Measurements from ENCODE around the gene ACKR3.

- TF ChIP-seq, protein P1, sequence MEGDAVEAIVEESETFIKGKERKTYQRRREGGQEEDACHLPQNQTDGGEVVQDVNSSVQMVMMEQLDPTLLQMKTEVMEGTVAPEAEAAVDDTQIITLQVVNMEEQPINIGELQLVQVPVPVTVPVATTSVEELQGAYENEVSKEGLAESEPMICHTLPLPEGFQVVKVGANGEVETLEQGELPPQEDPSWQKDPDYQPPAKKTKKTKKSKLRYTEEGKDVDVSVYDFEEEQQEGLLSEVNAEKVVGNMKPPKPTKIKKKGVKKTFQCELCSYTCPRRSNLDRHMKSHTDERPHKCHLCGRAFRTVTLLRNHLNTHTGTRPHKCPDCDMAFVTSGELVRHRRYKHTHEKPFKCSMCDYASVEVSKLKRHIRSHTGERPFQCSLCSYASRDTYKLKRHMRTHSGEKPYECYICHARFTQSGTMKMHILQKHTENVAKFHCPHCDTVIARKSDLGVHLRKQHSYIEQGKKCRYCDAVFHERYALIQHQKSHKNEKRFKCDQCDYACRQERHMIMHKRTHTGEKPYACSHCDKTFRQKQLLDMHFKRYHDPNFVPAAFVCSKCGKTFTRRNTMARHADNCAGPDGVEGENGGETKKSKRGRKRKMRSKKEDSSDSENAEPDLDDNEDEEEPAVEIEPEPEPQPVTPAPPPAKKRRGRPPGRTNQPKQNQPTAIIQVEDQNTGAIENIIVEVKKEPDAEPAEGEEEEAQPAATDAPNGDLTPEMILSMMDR (conservative IDR thresholded peaks at IDR 0.05; ENCODE audit: low read depth, low read length) = no peak
- TF ChIP-seq SMC3 (IDR thresholded peaks at IDR 0.05; ENCODE audit: low read depth, low read length) (no peak), POLR2A (IDR thresholded peaks at IDR 0.05; ENCODE audit: low read depth, low read length) (no peak), RFX5 (IDR thresholded peaks at IDR 0.05; ENCODE audit: low read depth, low read length) (no peak), RCOR1 (IDR thresholded peaks at IDR 0.05; ENCODE audit: insufficient replicate concordance, low read length) (no peak), MAFK (IDR thresholded peaks at IDR 0.05; ENCODE audit: low read depth, low read length) (no peak), NFE2L2 (IDR thresholded peaks at IDR 0.05; ENCODE audit: low read depth, low read length) (no peak), CEBPB (IDR thresholded peaks at IDR 0.05; ENCODE audit: low read depth, low read length) (no peak), BHLHE40 (IDR thresholded peaks at IDR 0.05; ENCODE audit: low read depth, low read length) (no peak), MXI1 (IDR thresholded peaks at IDR 0.05; ENCODE audit: borderline replicate concordance, low read depth, low read length) (no peak), ELK1 (IDR thresholded peaks at IDR 0.05; ENCODE audit: borderline replicate concordance, low read depth, low read length) (no peak)
Observed at GRCh38 chr2:236617221-236617737, 47.7 kb downstream of the ACKR3 start.
